A673 (cell line): ENCODE results near the gene CTXN3.

ENCODE experiments used
- CTCF ChIP-seq: fragments of 300-800, 200-600 bp; sonication (generic); conservative IDR thresholded peaks from 2 replicates; pipeline ENCODE4 v1.5.1; 2017; ENCODE audit warnings: low read depth, mild to moderate bottlenecking, antibody characterized with exemption, low read length, moderate library complexity, mixed read lengths
- EZH2 ChIP-seq: fragments of 200-600 bp; sonication (generic); IDR thresholded peaks from 2 replicates; pipeline ENCODE4 v1.6.1; 2017; ENCODE audit warnings: borderline replicate concordance, low read depth, mild to moderate bottlenecking, mixed read lengths, antibody characterized with exemption, low read length; ENCODE audit not compliant: poor library complexity, severe bottlenecking

GRCh38 chr5:127615916-127616315, 33.0 kb upstream of the CTXN3 start:
- TF ChIP-seq CTCF (no peak), EZH2 (no peak)
